PFSK-1 (cell line): Measurements from ENCODE around the gene PMFBP1.

ENCODE experiments used
- FOXP2 ChIP-seq: optimal IDR thresholded peaks from 2 replicates; pipeline ENCODE3; 2011; ENCODE audit warnings: borderline replicate concordance, control low read depth, inconsistent platforms; ENCODE audit not compliant: insufficient read depth; ENCODE audit errors: extremely low read length, extremely low read depth
- POLR2AphosphoS5 ChIP-seq: IDR thresholded peaks from 2 replicates; pipeline ENCODE4 v1.6.1; 2012; ENCODE audit warnings: low read depth, mild to moderate bottlenecking, control low read depth, low read length, moderate library complexity
- REST ChIP-seq, 2 experiments: IDR thresholded peaks; 2 replicates each; pipeline versions ENCODE4 v1.6.1 to v1.8.0; 2011 to 2012; ENCODE audit warnings: low read depth in 2 of 2, low read length in 2 of 2, control low read depth in 1 of 2, inconsistent platforms in 1 of 2, mild to moderate bottlenecking in 1 of 2, moderate library complexity in 1 of 2; ENCODE audit not compliant: insufficient read depth in 1 of 2
- SIN3A ChIP-seq: IDR thresholded peaks from 2 replicates; pipeline ENCODE4 v1.6.1; 2012; ENCODE audit warnings: mild to moderate bottlenecking, low read length, moderate library complexity, borderline replicate concordance; ENCODE audit not compliant: insufficient read depth
- TAF1 ChIP-seq: IDR thresholded peaks from 2 replicates; pipeline ENCODE4 v1.6.1; 2012; ENCODE audit warnings: low read length, control low read depth, borderline replicate concordance; ENCODE audit not compliant: insufficient read depth

Gene PMFBP1

GRCh38 chr16:72122916-72123315, 49.0 kb downstream of the PMFBP1 start:
- TF ChIP-seq SIN3A (no peak), POLR2AphosphoS5 (no peak), REST (IDR thresholded peaks at IDR 0.05; ENCODE audit: insufficient read depth in 1 of 2, low read depth in 2 of 2, low read length in 2 of 2) (no peak), TAF1 (no peak), FOXP2 (no peak)

- TF ChIP-seq POLR2AphosphoS5 (no peak), TAF1 (no peak), FOXP2 (no peak), REST (IDR thresholded peaks at IDR 0.05; ENCODE audit: insufficient read depth in 1 of 2, low read depth in 2 of 2, low read length in 2 of 2) (no peak), SIN3A (no peak)
These were observed 49.6 kb downstream of the PMFBP1 start for GRCh38 chr16:72122308-72122707.

- TF ChIP-seq SIN3A = no peak
These were observed 51.9 kb downstream of the PMFBP1 start for GRCh38 chr16:72120026-72120425.

- TF ChIP-seq REST (IDR thresholded peaks at IDR 0.05; ENCODE audit: insufficient read depth in 1 of 2, low read depth in 2 of 2, low read length in 2 of 2) (no peak), TAF1 (no peak), POLR2AphosphoS5 (no peak), SIN3A (no peak), FOXP2 (no peak)
These were observed 58.4 kb downstream of the PMFBP1 start for GRCh38 chr16:72113616-72113945.

- TF ChIP-seq POLR2AphosphoS5 = no peak
- no peak for TF ChIP-seq FOXP2
- TF ChIP-seq SIN3A = no peak
- TF ChIP-seq REST (IDR thresholded peaks at IDR 0.05; ENCODE audit: insufficient read depth in 1 of 2, low read depth in 2 of 2, low read length in 2 of 2) = no peak
- no peak for TF ChIP-seq TAF1
These were observed 58.9 kb downstream of the PMFBP1 start for GRCh38 chr16:72112906-72113615.
